Mesenchymal stem cell (in vitro differentiated cells and primary cell): ENCODE results near the gene PAFAH1B2.

ENCODE experiments used
- DNase-seq: peaks from one replicate; pipeline ENCODE4 v3.0.0-alpha.2; 2013
- H2AFZ ChIP-seq: one replicate; pipeline ENCODE4 v1.6.1; 2013; ENCODE audit warnings: low read depth, mild to moderate bottlenecking, control low read depth, inconsistent platforms, low read length, moderate library complexity
- H2AK5ac ChIP-seq: 2 replicates; pipeline ENCODE4 v1.6.1; 2013; ENCODE audit warnings: low read length, moderate library complexity, mild to moderate bottlenecking, inconsistent platforms; ENCODE audit not compliant: severe bottlenecking
- H2BK120ac ChIP-seq: one replicate; pipeline ENCODE4 v1.6.1; 2013; ENCODE audit warnings: low read depth, mild to moderate bottlenecking, inconsistent platforms, low read length, moderate library complexity
- H2BK12ac ChIP-seq, 2 experiments: one replicate each; pipeline ENCODE4 v1.6.1; 2013; ENCODE audit warnings: inconsistent platforms in 2 of 2, low read length in 2 of 2, mild to moderate bottlenecking in 2 of 2, moderate library complexity in 2 of 2, control low read depth in 1 of 2
- H2BK15ac ChIP-seq: one replicate; pipeline ENCODE4 v1.6.1; 2013; ENCODE audit warnings: mild to moderate bottlenecking, low read depth, inconsistent platforms; ENCODE audit not compliant: poor library complexity, severe bottlenecking
- H2BK5ac ChIP-seq: 2 replicates; pipeline ENCODE4 v1.6.1; 2013; ENCODE audit warnings: low read depth, mild to moderate bottlenecking, low read length, control low read depth, inconsistent platforms; ENCODE audit not compliant: poor library complexity, severe bottlenecking
- H3K14ac ChIP-seq, 2 experiments: one replicate each; pipeline ENCODE4 v1.6.1; 2013; ENCODE audit warnings: inconsistent platforms in 2 of 2, low read length in 2 of 2, control low read depth in 1 of 2, mild to moderate bottlenecking in 1 of 2, moderate library complexity in 1 of 2
- H3K18ac ChIP-seq, 2 experiments: one replicate each; pipeline ENCODE4 v1.6.1; 2013; ENCODE audit warnings: inconsistent platforms in 2 of 2, low read length in 2 of 2, control low read depth in 1 of 2, low read depth in 1 of 2, mild to moderate bottlenecking in 1 of 2
- H3K23ac ChIP-seq, 2 experiments: one replicate each; pipeline ENCODE4 v1.6.1; 2013; ENCODE audit warnings: inconsistent platforms in 2 of 2, low read length in 2 of 2, mild to moderate bottlenecking in 2 of 2, moderate library complexity in 2 of 2, control low read depth in 1 of 2
- H3K27ac ChIP-seq: 2 replicates; pipeline ENCODE4 v1.5.1; 2013; ENCODE audit warnings: mild to moderate bottlenecking, moderate library complexity, low read length, control low read depth, inconsistent platforms; ENCODE audit not compliant: poor library complexity, severe bottlenecking
- H3K27me3 ChIP-seq, 2 experiments: 2 replicates each; pipeline versions ENCODE4 v1.6.1 to v1.7.0; 2013; ENCODE audit warnings: low read length in 2 of 2, mild to moderate bottlenecking in 2 of 2, moderate library complexity in 2 of 2, control low read depth in 1 of 2, inconsistent platforms in 1 of 2; ENCODE audit not compliant: control insufficient read depth in 1 of 2, insufficient read depth in 1 of 2
- H3K36me3 ChIP-seq, 2 experiments: 2 replicates each; pipeline versions ENCODE4 v1.6.1 to v1.7.0; 2013; ENCODE audit warnings: low read length in 2 of 2, control low read depth in 1 of 2, inconsistent platforms in 1 of 2, low read depth in 1 of 2, mild to moderate bottlenecking in 1 of 2; ENCODE audit not compliant: insufficient read depth in 2 of 2, control insufficient read depth in 1 of 2
- H3K4ac ChIP-seq, 2 experiments: one replicate each; pipeline ENCODE4 v1.6.1; 2013; ENCODE audit warnings: inconsistent platforms in 2 of 2, low read length in 2 of 2, mild to moderate bottlenecking in 2 of 2, moderate library complexity in 2 of 2, control low read depth in 1 of 2, low read depth in 1 of 2
- H3K4me1 ChIP-seq: 2 replicates; pipeline ENCODE4 v1.6.1; 2013; ENCODE audit warnings: low read depth, low read length, control low read depth; ENCODE audit not compliant: control insufficient read depth, insufficient read depth
- H3K4me2 ChIP-seq: 2 replicates; pipeline ENCODE4 v1.6.1; 2013; ENCODE audit warnings: low read length, mild to moderate bottlenecking, inconsistent platforms; ENCODE audit not compliant: poor library complexity, severe bottlenecking
- H3K4me3 ChIP-seq, 2 experiments: 2 replicates each; pipeline versions ENCODE4 v1.5.1 to v1.7.0; 2013; ENCODE audit warnings: low read length in 2 of 2, mild to moderate bottlenecking in 2 of 2, control low read depth in 1 of 2, low read depth in 1 of 2; ENCODE audit not compliant: insufficient read depth in 1 of 2
- H3K79me1 ChIP-seq: replicated peaks from 2 replicates; pipeline ENCODE4 v1.6.1; 2013; ENCODE audit warnings: mild to moderate bottlenecking, control low read depth, low read length, inconsistent platforms; ENCODE audit not compliant: poor library complexity, severe bottlenecking
- H3K9ac ChIP-seq: 2 replicates; pipeline ENCODE4 v1.7.0; 2013; ENCODE audit warnings: mild to moderate bottlenecking, low read length, moderate library complexity
- H3K9me3 ChIP-seq: 2 replicates; pipeline ENCODE4 v1.7.0; 2013; ENCODE audit warnings: mild to moderate bottlenecking, low read length; ENCODE audit not compliant: control insufficient read depth
- H4K8ac ChIP-seq: one replicate; pipeline ENCODE4 v1.6.1; 2013; ENCODE audit warnings: inconsistent platforms, mild to moderate bottlenecking, low read length, moderate library complexity
- H4K91ac ChIP-seq: one replicate; pipeline ENCODE4 v1.6.1; 2013; ENCODE audit warnings: mild to moderate bottlenecking, low read length, inconsistent platforms
- WGBS: methylation state at CpG from one replicate; pipeline ENCODE4 v1.1.7; 2013; ENCODE audit warnings: mixed read lengths; 5-methylcytosine and 5-hydroxymethylcytosine counted together

The PAFAH1B2 gene

GRCh38 chr11:117154468-117154867 lies 10.4 kb downstream of the PAFAH1B2 start:
- no peak for DNase-seq
- no peak overlapping the region for H2BK5ac ChIP-seq
- no peaks in the 10 kb centered on the region for H3K79me1 ChIP-seq
- no peak overlapping the region for H2BK15ac ChIP-seq
- no peak overlapping the region for H3K4ac ChIP-seq
- no peak overlapping the region for H3K18ac ChIP-seq
- no peak overlapping the region for H3K14ac ChIP-seq
- no peak overlapping the region for H3K9ac ChIP-seq
- H4K91ac ChIP-seq: no peak overlapping the region
- no peak overlapping the region for H4K8ac ChIP-seq
- H3K36me3 ChIP-seq: peaks cover 24 to 56% of the 10 kb centered on the region in 2 experiments
- peaks cover 2% of the 10 kb centered on the region for H3K4me1 ChIP-seq
- no peak overlapping the region for H2BK12ac ChIP-seq
- H3K9me3 ChIP-seq: no peaks in the 10 kb centered on the region
- H2AK5ac ChIP-seq: no peak overlapping the region
- WGBS: 100% methylated on average over 4 of the region's 5 CpGs
- H3K4me3 ChIP-seq: no peak overlapping the region
- H3K4me2 ChIP-seq: no peak overlapping the region
- no peak overlapping the region for H3K23ac ChIP-seq
- H2BK120ac ChIP-seq: no peak overlapping the region
- H3K27me3 ChIP-seq: no peaks in the 10 kb centered on the region
- H3K27ac ChIP-seq: no peak overlapping the region
- no peak overlapping the region for H2AFZ ChIP-seq

DNA sequence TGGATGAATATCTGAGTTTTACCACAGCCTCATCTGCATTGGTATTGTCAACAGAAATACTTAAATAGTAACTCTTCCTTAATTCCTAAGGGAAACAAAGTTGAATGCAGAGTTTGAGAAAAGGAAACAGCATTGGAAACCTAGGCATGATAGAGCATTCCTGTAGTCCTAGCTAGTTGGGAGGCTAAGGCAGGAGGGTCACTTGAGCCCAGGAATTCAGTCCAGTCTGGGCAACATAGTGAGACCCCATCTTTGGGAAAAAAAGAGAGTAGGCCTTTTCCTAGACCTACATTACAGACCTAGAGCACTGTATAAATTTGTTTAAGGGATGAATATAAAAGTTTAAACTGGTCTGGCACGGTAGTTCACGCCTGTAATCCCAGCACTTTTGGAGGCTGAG lies 13.4 kb downstream of the PAFAH1B2 start:
- Histone ChIP-seq H3K23ac (no peak overlapping the region), H4K8ac (no peak overlapping the region), H4K91ac (no peak overlapping the region), H3K4me3 (no peak overlapping the region), H3K4me1 (peaks cover 4% of the 10 kb centered on the region), H2BK12ac (no peak overlapping the region), H2BK15ac (no peak overlapping the region), H3K4ac (no peak overlapping the region), H3K27me3 (no peaks in the 10 kb centered on the region), H3K36me3 (peaks cover 39 to 76% of the 10 kb centered on the region in 2 experiments), H3K14ac (no peak overlapping the region), H2AFZ (no peak overlapping the region), H3K27ac (no peak overlapping the region), H3K4me2 (no peak overlapping the region), H3K18ac (no peak overlapping the region), H2BK120ac (no peak overlapping the region), H3K79me1 (peaks cover under 1% of the 10 kb centered on the region), H3K9me3 (no peaks in the 10 kb centered on the region), H3K9ac (no peak overlapping the region), H2BK5ac (no peak overlapping the region), H2AK5ac (no peak overlapping the region)
- no CpG with 5 or more reads among the region's 2 CpGs for WGBS
- DNase-seq: no peak

- Histone ChIP-seq H3K27ac (no peak overlapping the region), H2BK12ac (no peak overlapping the region), H3K4ac (no peak overlapping the region), H3K23ac (no peak overlapping the region), H2BK120ac (no peak overlapping the region), H2AK5ac (no peak overlapping the region), H2AFZ (no peak overlapping the region), H3K79me1 (peaks cover 8% of the 10 kb centered on the region), H3K9me3 (no peaks in the 10 kb centered on the region), H3K4me3 (no peak overlapping the region), H4K8ac (no peak overlapping the region), H3K18ac (no peak overlapping the region), H3K4me1 (peaks cover 4% of the 10 kb centered on the region), H3K4me2 (no peak overlapping the region), H4K91ac (no peak overlapping the region), H2BK5ac (no peak overlapping the region), H3K14ac (no peak overlapping the region), H3K27me3 (no peaks in the 10 kb centered on the region), H3K9ac (no peak overlapping the region), H3K36me3 (peaks cover 41 to 79% of the 10 kb centered on the region in 2 experiments), H2BK15ac (no peak overlapping the region)
- no CpG with 5 or more reads among the region's 2 CpGs for WGBS
- DNase-seq: no peak
Measured at GRCh38 chr11:117159892-117160291, 15.8 kb downstream of the PAFAH1B2 start.

DNA sequence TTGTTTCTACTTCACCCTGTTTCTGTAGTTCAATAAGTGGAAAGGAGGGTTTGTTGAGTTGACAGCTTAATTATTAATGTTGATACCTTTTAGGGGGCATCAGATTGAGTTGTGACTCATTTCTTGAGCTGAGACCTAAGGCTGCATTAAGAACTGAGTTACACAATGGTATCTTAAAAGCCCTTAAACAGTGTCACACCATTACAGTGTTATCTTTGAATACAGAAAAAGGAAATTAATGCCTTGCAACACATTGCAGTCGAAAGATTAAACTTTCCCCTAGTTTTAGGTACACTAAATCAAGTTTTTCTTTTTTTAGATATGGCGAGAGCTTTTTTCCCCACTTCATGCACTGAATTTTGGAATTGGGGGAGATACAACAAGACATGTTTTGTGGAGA lies 16.7 kb downstream of the PAFAH1B2 start:
- no peak overlapping the region for H3K14ac ChIP-seq
- peaks cover 4% of the 10 kb centered on the region for H3K4me1 ChIP-seq
- H3K4me3 ChIP-seq: no peak overlapping the region
- peaks cover 8% of the 10 kb centered on the region for H3K79me1 ChIP-seq
- peaks cover 38 to 79% of the 10 kb centered on the region in 2 experiments for H3K36me3 ChIP-seq
- no peak overlapping the region for H2AK5ac ChIP-seq
- H2BK12ac ChIP-seq: no peak overlapping the region
- no peak overlapping the region for H2BK120ac ChIP-seq
- H2BK5ac ChIP-seq: no peak overlapping the region
- no peaks in the 10 kb centered on the region for H3K27me3 ChIP-seq
- no peak overlapping the region for H2AFZ ChIP-seq
- H3K18ac ChIP-seq: no peak overlapping the region
- WGBS: 93% methylated on average over 1 of the region's 2 CpGs
- H3K4ac ChIP-seq: no peak overlapping the region
- H3K27ac ChIP-seq: no peak overlapping the region
- H4K8ac ChIP-seq: no peak overlapping the region
- H3K9ac ChIP-seq: no peak overlapping the region
- H4K91ac ChIP-seq: no peak overlapping the region
- DNase-seq: peak; percentile 55
- H2BK15ac ChIP-seq: no peak overlapping the region
- H3K23ac ChIP-seq: no peak overlapping the region
- H3K4me2 ChIP-seq: no peak overlapping the region
- no peaks in the 10 kb centered on the region for H3K9me3 ChIP-seq
